Inferior parietal cortex (tissue), 1 donor: ENCODE results near the gene TUBB2B.
"Not testable (repeated sequence)": the region's sequence is repeated elsewhere in the genome, so short reads cannot be mapped to it uniquely, and the experiment has no call there.

ENCODE experiments used
- DNase-seq: peaks from one replicate; pipeline ENCODE4 v3.0.0-alpha.2; 2016; ENCODE audit errors: extremely low spot score

TUBB2B gene

DNA sequence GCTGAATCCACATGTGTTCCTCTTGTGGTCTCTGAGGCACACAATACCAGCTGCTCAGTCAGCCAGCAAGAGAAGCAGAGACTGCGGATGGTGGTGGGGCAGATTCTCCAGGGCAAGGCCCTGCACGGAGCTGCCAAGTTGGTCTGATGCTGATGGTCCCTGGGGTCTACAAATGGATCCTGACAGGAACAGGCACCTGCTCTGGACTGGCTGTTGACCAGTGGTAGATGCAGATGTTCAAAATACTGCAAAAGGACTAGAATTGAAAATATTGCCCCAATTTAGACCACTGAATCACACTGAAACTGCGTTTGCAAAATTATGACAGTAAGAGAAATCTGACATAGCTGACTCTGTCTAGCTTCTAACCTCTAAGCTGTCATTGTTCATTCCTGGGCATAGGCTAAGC lies 40.5 kb downstream of the TUBB2B start:
- no peak for DNase-seq

DNA sequence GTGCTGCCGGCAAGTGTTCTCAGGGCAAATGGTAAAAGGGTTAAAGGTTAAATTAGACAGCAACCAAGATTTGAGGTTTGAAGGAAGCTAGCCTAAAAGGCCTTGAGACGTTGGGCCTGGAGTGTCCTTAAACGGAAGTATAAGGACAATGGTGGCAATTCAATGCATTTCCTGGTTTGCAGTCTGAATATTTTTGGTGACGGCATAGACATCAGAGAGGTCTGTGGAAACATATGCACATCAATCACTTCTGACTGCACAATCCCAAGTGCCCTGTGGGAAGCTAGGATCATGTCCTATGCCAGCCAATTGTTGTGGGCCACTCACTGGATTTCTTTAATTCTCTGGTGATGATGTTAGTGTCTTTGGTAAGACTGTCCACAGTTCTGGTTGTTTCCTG lies 44.4 kb downstream of the TUBB2B start:
- DNase-seq, result no peak

DNA sequence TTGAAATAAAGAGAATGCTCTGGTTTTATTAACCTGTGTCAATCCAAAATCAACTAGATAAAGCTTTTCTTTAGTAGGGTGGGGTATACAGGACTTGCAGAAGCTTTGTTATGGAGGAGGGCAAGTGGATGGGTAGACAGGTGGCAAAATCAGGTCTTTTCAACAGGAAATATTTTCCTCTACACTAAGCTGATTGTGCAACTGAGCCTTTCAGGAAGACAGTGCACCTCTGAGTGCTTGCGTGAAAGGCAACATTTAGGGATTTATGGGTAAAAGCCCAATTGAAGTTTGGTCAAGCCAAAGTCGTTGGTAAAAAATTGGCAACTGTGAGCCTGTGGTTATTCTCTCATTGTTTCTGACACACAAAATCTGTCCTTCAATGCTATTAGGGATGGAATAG lies 46.3 kb downstream of the TUBB2B start:
- no peak for DNase-seq

DNA sequence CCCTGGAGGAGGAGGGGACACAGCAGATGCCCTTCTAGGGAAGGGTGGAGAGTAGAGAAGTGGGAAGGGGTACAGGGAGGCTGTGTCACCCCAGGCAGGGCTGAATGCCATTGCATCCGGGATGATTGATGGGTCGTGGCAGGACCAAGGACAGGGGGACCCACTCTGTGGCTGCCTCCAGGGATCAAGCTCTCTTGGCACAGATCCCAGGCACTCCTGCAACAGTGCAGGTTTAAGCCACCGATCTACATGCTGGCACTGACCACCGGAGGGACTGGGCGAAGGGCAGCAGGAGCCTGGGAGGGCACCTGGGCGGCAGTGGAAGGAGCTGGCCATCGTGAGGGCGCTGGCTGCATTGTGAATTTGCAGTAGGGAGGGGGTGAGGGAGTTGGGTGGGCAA lies 47.5 kb downstream of the TUBB2B start:
- DNase-seq, result not testable (repeated sequence)

DNA sequence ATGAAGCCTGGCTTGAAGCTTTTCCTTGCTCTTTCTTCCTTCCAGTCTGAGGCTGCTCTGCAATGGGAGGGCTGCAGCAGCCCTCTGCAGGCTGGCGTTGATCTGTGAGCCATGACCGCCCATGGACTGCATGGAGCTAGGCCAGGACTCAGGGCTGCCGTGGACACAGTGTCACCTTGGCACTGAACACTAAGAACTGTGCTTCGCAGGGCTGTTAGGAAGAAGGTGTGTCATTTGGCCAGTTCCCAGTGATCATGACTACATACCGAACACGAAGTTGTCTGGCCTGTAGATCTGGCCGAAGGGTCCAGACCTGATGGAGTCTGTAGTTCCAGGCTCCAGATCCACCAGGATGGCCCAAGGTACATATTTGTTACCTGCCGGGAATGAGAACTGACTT lies 48.8 kb downstream of the TUBB2B start:
- DNase-seq, result not testable (repeated sequence)

DNA sequence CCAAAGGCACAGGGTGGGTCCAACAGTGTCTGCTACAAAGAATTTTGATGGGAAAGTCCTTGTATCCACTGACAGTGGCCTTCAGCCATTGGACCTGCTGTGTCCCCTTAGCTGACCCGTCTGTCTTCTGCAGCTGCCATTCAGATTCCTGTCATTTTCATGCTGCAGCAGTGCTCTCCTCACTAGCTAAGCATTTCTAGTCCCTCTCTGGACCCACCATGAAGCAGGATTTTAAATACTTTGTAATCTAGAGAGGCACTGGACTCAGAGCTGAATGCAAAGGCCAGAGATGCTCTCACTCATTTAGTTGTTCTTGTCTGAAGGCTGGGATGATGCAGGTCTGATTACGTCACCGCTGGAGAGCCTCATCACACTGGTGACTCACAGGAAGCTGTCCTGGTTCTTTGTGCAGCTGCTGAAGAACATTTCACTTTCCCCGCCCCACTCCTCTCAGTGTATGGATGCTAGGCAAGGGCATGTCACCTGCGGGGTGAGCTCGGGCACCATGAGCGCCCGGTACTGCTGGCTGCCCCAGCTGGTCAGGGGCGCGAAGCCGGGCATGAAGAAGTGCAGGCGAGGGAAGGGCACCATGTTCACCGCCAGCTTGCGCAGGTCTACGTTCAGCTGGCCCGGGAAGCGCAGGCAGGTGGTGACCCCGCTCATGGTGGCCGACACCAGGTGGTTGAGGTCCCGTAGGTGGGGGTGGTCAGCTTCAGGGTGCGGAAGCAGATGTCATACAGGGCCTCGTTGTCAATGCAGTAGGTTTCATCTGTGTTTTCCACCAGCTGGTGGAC lies 50.7 kb downstream of the TUBB2B start:
- DNase-seq, result no peak

DNA sequence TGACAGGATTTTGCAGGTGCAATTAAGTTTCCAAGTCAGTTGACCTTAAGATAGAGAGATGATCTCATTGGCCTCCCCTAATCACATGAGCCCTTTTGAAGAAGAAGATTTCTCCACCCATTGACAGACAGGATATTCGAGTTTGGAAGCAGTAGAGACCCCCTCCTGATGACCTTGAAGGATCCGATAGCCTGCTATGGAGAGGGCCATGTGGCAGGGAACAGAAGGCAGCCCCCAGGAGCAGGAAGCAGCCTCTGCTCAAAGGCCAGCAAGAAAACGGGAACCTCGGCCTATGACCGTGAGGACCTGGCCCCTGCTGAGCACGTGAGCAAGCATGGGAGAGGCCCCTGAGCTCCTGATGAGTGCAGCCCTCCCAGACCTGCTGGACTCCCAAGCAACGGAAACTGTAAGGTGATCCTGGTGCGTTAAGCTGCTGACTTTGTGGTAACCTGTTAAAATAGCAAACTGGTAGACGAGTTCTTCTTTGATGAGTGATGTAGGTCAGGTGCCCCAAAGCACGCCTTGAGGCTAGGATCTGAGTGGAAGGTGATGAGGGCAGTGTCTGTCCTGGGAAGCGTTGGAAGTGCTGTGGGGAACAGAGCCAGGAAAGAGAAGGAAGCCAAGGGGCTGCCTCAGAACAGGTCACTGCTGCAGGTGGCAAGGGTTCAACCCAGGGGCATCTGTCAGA lies 51.6 kb downstream of the TUBB2B start:
- no peak for DNase-seq
